CD14-positive monocyte (primary cell): Measurements from ENCODE around the gene BBS2. TPM values are rescaled to one million over a fixed set of nuclear protein-coding genes. Genes with fewer than 3 reads are reported as not detected.

Experiments
- DNase-seq, 3 donors: peaks; one replicate each; pipeline ENCODE4 v3.0.0-alpha.2; 2011 to 2022
- H2AFZ ChIP-seq: 2 replicates; pipeline ENCODE4 v1.6.0; 2012; ENCODE audit warnings: mild to moderate bottlenecking, low read depth, low read length, inconsistent platforms; ENCODE audit not compliant: insufficient read depth, poor library complexity, severe bottlenecking
- H3K27ac ChIP-seq, 2 donors: 1 replicate in 1 of 2; 2 replicates in 1 of 2; pipeline ENCODE4 v1.5.1; 2012 to 2013; ENCODE audit warnings: low read length in 2 of 2, control low read depth in 1 of 2, inconsistent platforms in 1 of 2, low read depth in 1 of 2, mild to moderate bottlenecking in 1 of 2
- H3K27me3 ChIP-seq, 2 donors: one replicate each; pipeline versions ENCODE4 v1.6.0 to v1.6.1; 2011 to 2013; ENCODE audit warnings: low read length in 2 of 2; ENCODE audit not compliant: control insufficient read depth in 2 of 2, insufficient read depth in 2 of 2
- H3K36me3 ChIP-seq, 2 donors: replicated peaks in 1 of 2; 1 replicate in 1 of 2; 2 replicates in 1 of 2; pipeline versions ENCODE4 v1.5.1 to v1.6.1; 2012 to 2013; ENCODE audit warnings: low read length in 2 of 2, control low read depth in 1 of 2, inconsistent platforms in 1 of 2, mild to moderate bottlenecking in 1 of 2; ENCODE audit not compliant: insufficient read depth in 2 of 2, control insufficient read depth in 1 of 2
- H3K4me1 ChIP-seq, 2 donors: 1 replicate in 1 of 2; 2 replicates in 1 of 2; pipeline versions ENCODE4 v1.5.1 to v1.6.1; 2012 to 2013; ENCODE audit warnings: low read length in 2 of 2, control low read depth in 1 of 2, inconsistent platforms in 1 of 2, mild to moderate bottlenecking in 1 of 2, moderate library complexity in 1 of 2; ENCODE audit not compliant: insufficient read depth in 2 of 2, control insufficient read depth in 1 of 2
- H3K4me2 ChIP-seq: replicated peaks from 2 replicates; pipeline ENCODE3; 2012; ENCODE audit warnings: low read length, moderate library complexity, mild to moderate bottlenecking; ENCODE audit not compliant: poor library complexity, severe bottlenecking; ENCODE audit errors: extremely low read depth
- H3K4me3 ChIP-seq, 3 experiments: fragments of 200-600 bp in 1 of 3; sonication (generic) in 1 of 3; replicated peaks in 1 of 3; 1 replicate in 2 of 3; 2 replicates in 1 of 3; pipeline ENCODE4 v1.5.1; 2011 to 2013; ENCODE audit warnings: low read length in 3 of 3, mild to moderate bottlenecking in 3 of 3, control low read depth in 2 of 3, low read depth in 2 of 3, inconsistent platforms in 1 of 3, moderate library complexity in 1 of 3
- H3K79me2 ChIP-seq: 2 replicates; pipeline ENCODE4 v1.6.0; 2012; ENCODE audit warnings: mild to moderate bottlenecking, control low read depth, inconsistent platforms, low read length, moderate library complexity; ENCODE audit not compliant: insufficient read depth
- H3K9ac ChIP-seq: 2 replicates; pipeline ENCODE4 v1.6.0; 2017; ENCODE audit warnings: low read length, mild to moderate bottlenecking; ENCODE audit not compliant: insufficient read depth, poor library complexity, severe bottlenecking
- H3K9me3 ChIP-seq, 2 donors: replicated peaks in 1 of 2; 1 replicate in 1 of 2; 2 replicates in 1 of 2; pipeline versions ENCODE4 v1.5.1 to v1.6.1; 2012 to 2013; ENCODE audit warnings: low read length in 2 of 2, control low read depth in 1 of 2; ENCODE audit not compliant: control insufficient read depth in 1 of 2, insufficient read depth in 1 of 2
- H4K20me1 ChIP-seq: 2 replicates; pipeline ENCODE4 v1.6.0; 2012; ENCODE audit warnings: mild to moderate bottlenecking, low read length, control low read depth, moderate library complexity; ENCODE audit not compliant: insufficient read depth
- H3K27ac Mint-ChIP-seq, 7 donors: one replicate each; pipeline ENCODE4 v1.8.0; 2020; ENCODE audit warnings: mild to moderate bottlenecking in 7 of 7, mixed read lengths in 7 of 7, moderate library complexity in 6 of 7, inconsistent platforms in 2 of 7
- H3K27me3 Mint-ChIP-seq, 3 donors: one replicate each; pipeline ENCODE4 v1.8.0; 2021 to 2022; ENCODE audit warnings: low read depth in 3 of 3, mild to moderate bottlenecking in 3 of 3, mixed read lengths in 3 of 3, moderate library complexity in 3 of 3, inconsistent platforms in 1 of 3
- H3K36me3 Mint-ChIP-seq, 2 donors: one replicate each; pipeline ENCODE4 v1.8.0; 2020; ENCODE audit warnings: mixed read lengths in 2 of 2, inconsistent platforms in 1 of 2, mild to moderate bottlenecking in 1 of 2
- H3K4me1 Mint-ChIP-seq: one replicate; pipeline ENCODE4 v1.8.0; 2020; ENCODE audit warnings: mild to moderate bottlenecking, mixed read lengths
- H3K4me3 Mint-ChIP-seq, 2 donors: one replicate each; pipeline ENCODE4 v1.8.0; 2020; ENCODE audit warnings: mild to moderate bottlenecking in 2 of 2, mixed read lengths in 2 of 2, moderate library complexity in 1 of 2
- H3K9me3 Mint-ChIP-seq, 7 donors: one replicate each; pipeline ENCODE4 v1.8.0; 2020 to 2022; ENCODE audit warnings: mixed read lengths in 7 of 7, mild to moderate bottlenecking in 6 of 7, moderate library complexity in 6 of 7, inconsistent platforms in 2 of 7
- WGBS: methylation state at CpG from one replicate; pipeline ENCODE4 v1.1.5; 2013; ENCODE audit warnings: missing lambda C conversion rate; ENCODE audit not compliant: insufficient coverage; 5-methylcytosine and 5-hydroxymethylcytosine counted together
- intact Hi-C, 2 donors: fragments of 100-400 bp; cut with micrococcal nuclease; formaldehyde crosslinking; loops; one replicate each; pipeline versions ENCODE4 v1.15.0 to v1.15.1; 2023
- polyA plus RNA-seq, 3 donors: library from polyadenylated mRNA; depleted of rRNA in 1 of 3; unstranded in 2 of 3; stranded (reverse) in 1 of 3; fragments of 300-500 nt in 2 of 3; fragments of >200 nt in 1 of 3; fragmentation: Illumina TruSeq in 2 of 3; gene quantifications; 1 replicate in 2 of 3; 2 replicates in 1 of 3; pipeline ENCODE4 v1.2.3, GENCODE V29; 2012 to 2021
- TF ChIP-seq, protein P1 (sequence below): fragments of 200-600 bp; IDR thresholded peaks from one replicate; pipeline ENCODE4 v1.8.0; 2022; ENCODE audit warnings: antibody characterized with exemption, mild to moderate bottlenecking

Gene BBS2
- polyA plus RNA-seq, 3 donors, result 16.6 to 35.5 (median 18.8) TPM

- no peak overlapping the region for H3K4me3 ChIP-seq
- no peaks in the 10 kb centered on the region for H3K9me3 ChIP-seq
- intact Hi-C loops, result no loop called here
- Mint-ChIP-seq H3K27ac (no peak overlapping the region), H3K36me3 (peaks cover 64 to 82% of the 10 kb centered on the region in 2 donors), H3K27me3 (no peaks in the 10 kb centered on the region), H3K4me1 (no peaks in the 10 kb centered on the region), H3K4me3 (no peak overlapping the region), H3K9me3 (no peaks in the 10 kb centered on the region)
- no peak overlapping the region for H3K9ac ChIP-seq
- H3K79me2 ChIP-seq, result no peaks in the 10 kb centered on the region
- DNase-seq, result no peak
- H3K4me1 ChIP-seq, result no peaks in the 10 kb centered on the region
- TF ChIP-seq, protein P1, sequence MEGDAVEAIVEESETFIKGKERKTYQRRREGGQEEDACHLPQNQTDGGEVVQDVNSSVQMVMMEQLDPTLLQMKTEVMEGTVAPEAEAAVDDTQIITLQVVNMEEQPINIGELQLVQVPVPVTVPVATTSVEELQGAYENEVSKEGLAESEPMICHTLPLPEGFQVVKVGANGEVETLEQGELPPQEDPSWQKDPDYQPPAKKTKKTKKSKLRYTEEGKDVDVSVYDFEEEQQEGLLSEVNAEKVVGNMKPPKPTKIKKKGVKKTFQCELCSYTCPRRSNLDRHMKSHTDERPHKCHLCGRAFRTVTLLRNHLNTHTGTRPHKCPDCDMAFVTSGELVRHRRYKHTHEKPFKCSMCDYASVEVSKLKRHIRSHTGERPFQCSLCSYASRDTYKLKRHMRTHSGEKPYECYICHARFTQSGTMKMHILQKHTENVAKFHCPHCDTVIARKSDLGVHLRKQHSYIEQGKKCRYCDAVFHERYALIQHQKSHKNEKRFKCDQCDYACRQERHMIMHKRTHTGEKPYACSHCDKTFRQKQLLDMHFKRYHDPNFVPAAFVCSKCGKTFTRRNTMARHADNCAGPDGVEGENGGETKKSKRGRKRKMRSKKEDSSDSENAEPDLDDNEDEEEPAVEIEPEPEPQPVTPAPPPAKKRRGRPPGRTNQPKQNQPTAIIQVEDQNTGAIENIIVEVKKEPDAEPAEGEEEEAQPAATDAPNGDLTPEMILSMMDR, result no peak
- no peaks in the 10 kb centered on the region for H4K20me1 ChIP-seq
- H3K27me3 ChIP-seq, result no peaks in the 10 kb centered on the region
- peaks cover 75 to 96% of the 10 kb centered on the region in 2 donors for H3K36me3 ChIP-seq
- H3K4me2 ChIP-seq, result no peak overlapping the region
- no peak overlapping the region for H2AFZ ChIP-seq
- H3K27ac ChIP-seq, result no peak overlapping the region
- WGBS, result no CpG with 5 or more reads among the region's 3 CpGs
These were observed 14.6 kb downstream of the BBS2 start for GRCh38 chr16:56505181-56505580.

GRCh38 chr16:56493815-56494214 is 26.0 kb downstream of the BBS2 start:
- intact Hi-C loops, result no loop called here
- TF ChIP-seq, protein P1, result no peak
- no CpG with 5 or more reads among the region's 1 CpG for WGBS
- H3K27ac Mint-ChIP-seq, result no peak overlapping the region
- Histone ChIP-seq H2AFZ (no peak overlapping the region), H3K27me3 (no peaks in the 10 kb centered on the region), H3K9ac (no peak overlapping the region), H3K9me3 (no peaks in the 10 kb centered on the region), H4K20me1 (no peaks in the 10 kb centered on the region), H3K79me2 (no peaks in the 10 kb centered on the region), H3K4me3 (no peak overlapping the region), H3K4me1 (no peaks in the 10 kb centered on the region), H3K27ac (no peak overlapping the region), H3K36me3 (peaks cover 31 to 44% of the 10 kb centered on the region in 2 donors), H3K4me2 (no peak overlapping the region)
- H3K4me1 Mint-ChIP-seq, result no peaks in the 10 kb centered on the region
- no peak overlapping the region for H3K4me3 Mint-ChIP-seq
- H3K36me3 Mint-ChIP-seq, result peaks cover 51 to 60% of the 10 kb centered on the region in 2 donors
- no peaks in the 10 kb centered on the region for H3K9me3 Mint-ChIP-seq
- peaks cover 0 to 2% (median 0%) of the 10 kb centered on the region in 3 donors for H3K27me3 Mint-ChIP-seq
- DNase-seq, result no peak
